ENCODE results near the gene VAV1. TPM values are rescaled to one million over a fixed set of nuclear protein-coding genes. Genes with fewer than 3 reads are reported as not detected.

Gene VAV1
- total RNA-seq, 1 experiment from 2014 or later = not detected

DNA sequence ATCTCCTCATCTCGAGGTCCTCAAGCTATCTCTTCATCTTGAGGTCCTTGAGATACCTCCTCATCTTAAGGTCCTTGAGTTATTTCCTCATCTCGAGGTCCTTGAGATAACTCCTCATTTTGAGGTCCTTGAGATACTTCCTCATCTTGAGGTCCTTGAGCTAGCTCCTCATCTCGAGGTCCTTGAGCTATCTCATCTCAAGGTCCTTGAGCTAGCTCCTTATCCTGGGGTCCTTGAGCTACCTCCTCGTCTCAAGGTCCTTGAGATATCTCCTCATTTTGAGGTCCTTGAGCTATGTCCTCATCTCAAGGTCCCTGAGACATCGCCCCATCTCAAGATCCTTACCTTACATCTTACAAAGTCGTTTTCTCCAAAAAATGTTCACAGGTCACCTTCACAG, 18.7 kb downstream of the VAV1 start:
- Histone ChIP-seq H3K4me3 (ENCODE audit: low read depth, low read length) (no peak overlapping the region), H3K4me1 (no peaks in the 10 kb centered on the region), H3K9me3 (0 out of 2 replicates have a peak, but pooled peaks cover 3% of the 10 kb centered on the region), H3K27me3 (replicated peaks; ENCODE audit: control insufficient read depth, insufficient read depth, low read length) (no peaks in the 10 kb centered on the region), H3K36me3 (ENCODE audit: control insufficient read depth, insufficient read depth, low read length) (no peaks in the 10 kb centered on the region)
- no peaks in the 10 kb centered on the region for H3K4me1 Mint-ChIP-seq (ENCODE audit: low read depth, unreplicated experiment)
- H3K9me3 Mint-ChIP-seq (ENCODE audit: unreplicated experiment) = peaks cover 15% of the 10 kb centered on the region
- H3K27me3 Mint-ChIP-seq (ENCODE audit: insufficient read depth, unreplicated experiment) = no peaks in the 10 kb centered on the region
- intact Hi-C loops (cut with micrococcal nuclease; ENCODE audit: unreplicated experiment) = no loop called here
- BruUV-seq (replicated peaks) = no TSS peak
- DNase-seq = no peak
- CTCF ChIA-PET = no interaction called here
- H3K4me3 Mint-ChIP-seq (ENCODE audit: unreplicated experiment) = no peak overlapping the region
- TF ChIP-seq, protein P1, sequence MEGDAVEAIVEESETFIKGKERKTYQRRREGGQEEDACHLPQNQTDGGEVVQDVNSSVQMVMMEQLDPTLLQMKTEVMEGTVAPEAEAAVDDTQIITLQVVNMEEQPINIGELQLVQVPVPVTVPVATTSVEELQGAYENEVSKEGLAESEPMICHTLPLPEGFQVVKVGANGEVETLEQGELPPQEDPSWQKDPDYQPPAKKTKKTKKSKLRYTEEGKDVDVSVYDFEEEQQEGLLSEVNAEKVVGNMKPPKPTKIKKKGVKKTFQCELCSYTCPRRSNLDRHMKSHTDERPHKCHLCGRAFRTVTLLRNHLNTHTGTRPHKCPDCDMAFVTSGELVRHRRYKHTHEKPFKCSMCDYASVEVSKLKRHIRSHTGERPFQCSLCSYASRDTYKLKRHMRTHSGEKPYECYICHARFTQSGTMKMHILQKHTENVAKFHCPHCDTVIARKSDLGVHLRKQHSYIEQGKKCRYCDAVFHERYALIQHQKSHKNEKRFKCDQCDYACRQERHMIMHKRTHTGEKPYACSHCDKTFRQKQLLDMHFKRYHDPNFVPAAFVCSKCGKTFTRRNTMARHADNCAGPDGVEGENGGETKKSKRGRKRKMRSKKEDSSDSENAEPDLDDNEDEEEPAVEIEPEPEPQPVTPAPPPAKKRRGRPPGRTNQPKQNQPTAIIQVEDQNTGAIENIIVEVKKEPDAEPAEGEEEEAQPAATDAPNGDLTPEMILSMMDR (IDR thresholded peaks at IDR 0.05; ENCODE audit: insufficient read depth in 1 of 2, low read depth in 1 of 2, low read length in 1 of 2, severe bottlenecking in 1 of 2, unreplicated experiment in 1 of 2) = no peak
- H3K27ac Mint-ChIP-seq (ENCODE audit: unreplicated experiment) = no peak overlapping the region
- POLR2A ChIA-PET = no interaction called here
- no peaks in the 10 kb centered on the region for H3K36me3 Mint-ChIP-seq (ENCODE audit: insufficient read depth, unreplicated experiment)

DNA sequence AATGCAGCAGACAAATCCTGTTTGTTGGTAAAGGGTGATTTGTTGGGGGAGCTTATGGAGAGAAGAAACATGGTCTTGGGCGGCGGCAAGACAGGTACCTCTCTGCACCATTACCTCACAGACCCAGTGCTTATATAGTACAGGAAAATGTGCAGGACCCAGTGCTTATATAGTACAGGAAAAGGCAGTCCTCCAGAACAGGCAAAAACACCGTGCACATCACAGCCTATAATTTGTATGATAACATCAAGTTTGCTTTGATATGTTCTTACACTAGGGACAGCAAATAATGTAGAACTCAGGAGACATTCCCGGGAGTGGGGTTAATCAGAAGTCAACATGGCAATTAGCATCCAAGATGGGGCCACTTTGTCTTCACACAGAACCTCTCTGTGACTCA, 20.9 kb downstream of the VAV1 start:
- Mint-ChIP-seq H3K4me3 (ENCODE audit: unreplicated experiment) (no peak overlapping the region), H3K36me3 (ENCODE audit: insufficient read depth, unreplicated experiment) (no peaks in the 10 kb centered on the region), H3K27me3 (ENCODE audit: insufficient read depth, unreplicated experiment) (no peaks in the 10 kb centered on the region), H3K27ac (ENCODE audit: unreplicated experiment) (no peak overlapping the region), H3K4me1 (ENCODE audit: low read depth, unreplicated experiment) (no peaks in the 10 kb centered on the region), H3K9me3 (ENCODE audit: unreplicated experiment) (peaks cover 15% of the 10 kb centered on the region)
- no peaks in the 10 kb centered on the region for H3K36me3 ChIP-seq (ENCODE audit: control insufficient read depth, insufficient read depth, low read length)
- DNase-seq = no peak
- BruUV-seq (replicated peaks) = no TSS peak
- intact Hi-C loops (cut with micrococcal nuclease; ENCODE audit: unreplicated experiment) = no loop called here
- no peaks in the 10 kb centered on the region for H3K27me3 ChIP-seq (replicated peaks; ENCODE audit: control insufficient read depth, insufficient read depth, low read length)
- H3K9me3 ChIP-seq = 0 out of 2 replicates have a peak, but pooled peaks cover 3% of the 10 kb centered on the region
- TF ChIP-seq, protein P1 (IDR thresholded peaks at IDR 0.05; ENCODE audit: insufficient read depth in 1 of 2, low read depth in 1 of 2, low read length in 1 of 2, severe bottlenecking in 1 of 2, unreplicated experiment in 1 of 2) = no peak
- POLR2A ChIA-PET = no interaction called here
- H3K4me3 ChIP-seq (ENCODE audit: low read depth, low read length) = no peak overlapping the region
- CTCF ChIA-PET = no interaction called here
- no peaks in the 10 kb centered on the region for H3K4me1 ChIP-seq

DNA sequence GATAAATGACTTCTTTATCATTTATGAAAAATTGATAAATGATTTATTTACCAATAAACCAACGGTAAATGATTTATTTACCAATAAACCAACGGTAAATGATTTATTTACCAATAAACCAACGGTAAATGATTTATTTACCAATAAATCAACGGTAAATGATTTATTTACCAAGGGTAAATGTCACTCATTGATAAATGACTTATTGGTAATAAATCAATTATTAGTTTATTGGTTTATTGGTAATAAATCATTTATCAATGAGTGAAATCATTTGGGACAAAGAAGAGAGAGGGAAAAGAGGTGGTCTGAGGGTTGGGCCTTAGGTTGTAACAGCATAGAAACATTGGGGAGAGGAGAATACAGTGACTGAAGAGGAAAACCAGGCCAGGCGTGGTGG, 21.5 kb downstream of the VAV1 start:
- Histone ChIP-seq H3K27me3 (replicated peaks; ENCODE audit: control insufficient read depth, insufficient read depth, low read length) (no peaks in the 10 kb centered on the region), H3K9me3 (0 out of 2 replicates have a peak, but pooled peaks cover 3% of the 10 kb centered on the region), H3K4me3 (ENCODE audit: low read depth, low read length) (no peak overlapping the region), H3K36me3 (ENCODE audit: control insufficient read depth, insufficient read depth, low read length) (no peaks in the 10 kb centered on the region), H3K4me1 (no peaks in the 10 kb centered on the region)
- Mint-ChIP-seq H3K4me1 (ENCODE audit: low read depth, unreplicated experiment) (no peaks in the 10 kb centered on the region), H3K36me3 (ENCODE audit: insufficient read depth, unreplicated experiment) (no peaks in the 10 kb centered on the region), H3K27me3 (ENCODE audit: insufficient read depth, unreplicated experiment) (no peaks in the 10 kb centered on the region), H3K9me3 (ENCODE audit: unreplicated experiment) (peaks cover 15% of the 10 kb centered on the region), H3K4me3 (ENCODE audit: unreplicated experiment) (no peak overlapping the region), H3K27ac (ENCODE audit: unreplicated experiment) (no peak overlapping the region)
- no peak for DNase-seq
- TF ChIP-seq, protein P1 (IDR thresholded peaks at IDR 0.05; ENCODE audit: insufficient read depth in 1 of 2, low read depth in 1 of 2, low read length in 1 of 2, severe bottlenecking in 1 of 2, unreplicated experiment in 1 of 2) = no peak
- intact Hi-C loops (cut with micrococcal nuclease; ENCODE audit: unreplicated experiment) = no loop called here
- POLR2A ChIA-PET = no interaction called here
- CTCF ChIA-PET = no interaction called here
- BruUV-seq (replicated peaks) = no TSS peak

Measured in Caco-2 (cell line).